Measurements from ENCODE around the gene MEGF9. TPM values are rescaled to one million over a fixed set of nuclear protein-coding genes. Genes with fewer than 3 reads are reported as not detected.

The MEGF9 gene
- total and polyA plus RNA-seq, 2 of the 13 experiments (the other 11 are each of a cell fraction or from before 2014, with no cell fraction given): 3.1 to 3.3 TPM

DNA sequence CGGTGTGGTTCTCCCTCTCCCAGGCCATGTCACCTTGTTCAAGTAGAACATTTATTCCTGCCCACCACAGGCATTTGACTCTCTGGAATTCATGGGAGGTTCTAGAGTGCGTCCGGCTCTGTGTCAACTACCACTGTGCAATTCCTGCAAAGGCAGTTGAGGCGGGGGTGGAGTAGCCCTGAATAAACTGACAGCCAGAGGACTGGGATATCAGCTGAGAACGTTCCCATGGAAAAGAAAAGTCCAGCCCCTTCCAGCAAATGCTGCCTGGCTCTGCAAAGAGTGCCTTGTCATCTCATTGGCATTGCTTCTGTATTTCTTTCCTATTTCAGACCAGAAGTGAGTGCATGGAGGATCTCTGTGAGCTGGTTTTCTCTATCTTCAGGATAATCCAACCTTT is 18.9 kb upstream of the MEGF9 start (continued):
- TF ChIP-seq TEAD2 (CRISPR knock-in tag; IDR thresholded peaks at IDR 0.05) (no peak), ZFYVE20 (CRISPR knock-in tag; IDR thresholded peaks at IDR 0.05; ENCODE audit: borderline replicate concordance, low read depth) (no peak), CREM (IDR thresholded peaks at IDR 0.05) (no peak), CREM (CRISPR knock-in tag; IDR thresholded peaks at IDR 0.05) (no peak), ZMYM3 (CRISPR knock-in tag; IDR thresholded peaks at IDR 0.05) (no peak), PHB2 (IDR thresholded peaks at IDR 0.05; ENCODE audit: partially characterized antibody) (no peak), ZNF331 (CRISPR knock-in tag; IDR thresholded peaks at IDR 0.05) (0 out of 2 replicates have a peak, but pooled peaks have one; percentile 17), ZNF703 (CRISPR knock-in tag; IDR thresholded peaks at IDR 0.05; ENCODE audit: borderline replicate concordance) (no peak), HNRNPLL (IDR thresholded peaks at IDR 0.05; ENCODE audit: low read depth, low read length, poor library complexity, severe bottlenecking) (no peak), IRF2 (CRISPR knock-in tag; IDR thresholded peaks at IDR 0.05) (no peak), ZNF317 (CRISPR knock-in tag; IDR thresholded peaks at IDR 0.05) (no peak), ZNF207 (IDR thresholded peaks at IDR 0.05; ENCODE audit: borderline replicate concordance) (no peak), SP140L (CRISPR knock-in tag; IDR thresholded peaks at IDR 0.05; ENCODE audit: borderline replicate concordance) (no peak), NR1H2 (CRISPR knock-in tag; IDR thresholded peaks at IDR 0.05; ENCODE audit: borderline replicate concordance, low read depth) (no peak), KDM5B (CRISPR knock-in tag; IDR thresholded peaks at IDR 0.05; ENCODE audit: borderline replicate concordance) (no peak), MEF2D (CRISPR knock-in tag; IDR thresholded peaks at IDR 0.05) (no peak), FOSL2 (CRISPR knock-in tag; IDR thresholded peaks at IDR 0.05) (0 out of 2 replicates have a peak, but pooled peaks have one; percentile 33), NFYC (CRISPR knock-in tag; IDR thresholded peaks at IDR 0.05) (no peak)
- TF ChIP-seq, protein P1, sequence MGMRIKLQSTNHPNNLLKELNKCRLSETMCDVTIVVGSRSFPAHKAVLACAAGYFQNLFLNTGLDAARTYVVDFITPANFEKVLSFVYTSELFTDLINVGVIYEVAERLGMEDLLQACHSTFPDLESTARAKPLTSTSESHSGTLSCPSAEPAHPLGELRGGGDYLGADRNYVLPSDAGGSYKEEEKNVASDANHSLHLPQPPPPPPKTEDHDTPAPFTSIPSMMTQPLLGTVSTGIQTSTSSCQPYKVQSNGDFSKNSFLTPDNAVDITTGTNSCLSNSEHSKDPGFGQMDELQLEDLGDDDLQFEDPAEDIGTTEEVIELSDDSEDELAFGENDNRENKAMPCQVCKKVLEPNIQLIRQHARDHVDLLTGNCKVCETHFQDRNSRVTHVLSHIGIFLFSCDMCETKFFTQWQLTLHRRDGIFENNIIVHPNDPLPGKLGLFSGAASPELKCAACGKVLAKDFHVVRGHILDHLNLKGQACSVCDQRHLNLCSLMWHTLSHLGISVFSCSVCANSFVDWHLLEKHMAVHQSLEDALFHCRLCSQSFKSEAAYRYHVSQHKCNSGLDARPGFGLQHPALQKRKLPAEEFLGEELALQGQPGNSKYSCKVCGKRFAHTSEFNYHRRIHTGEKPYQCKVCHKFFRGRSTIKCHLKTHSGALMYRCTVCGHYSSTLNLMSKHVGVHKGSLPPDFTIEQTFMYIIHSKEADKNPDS (CRISPR knock-in tag; IDR thresholded peaks at IDR 0.05): no peak
- TF ChIP-seq, protein P2, sequence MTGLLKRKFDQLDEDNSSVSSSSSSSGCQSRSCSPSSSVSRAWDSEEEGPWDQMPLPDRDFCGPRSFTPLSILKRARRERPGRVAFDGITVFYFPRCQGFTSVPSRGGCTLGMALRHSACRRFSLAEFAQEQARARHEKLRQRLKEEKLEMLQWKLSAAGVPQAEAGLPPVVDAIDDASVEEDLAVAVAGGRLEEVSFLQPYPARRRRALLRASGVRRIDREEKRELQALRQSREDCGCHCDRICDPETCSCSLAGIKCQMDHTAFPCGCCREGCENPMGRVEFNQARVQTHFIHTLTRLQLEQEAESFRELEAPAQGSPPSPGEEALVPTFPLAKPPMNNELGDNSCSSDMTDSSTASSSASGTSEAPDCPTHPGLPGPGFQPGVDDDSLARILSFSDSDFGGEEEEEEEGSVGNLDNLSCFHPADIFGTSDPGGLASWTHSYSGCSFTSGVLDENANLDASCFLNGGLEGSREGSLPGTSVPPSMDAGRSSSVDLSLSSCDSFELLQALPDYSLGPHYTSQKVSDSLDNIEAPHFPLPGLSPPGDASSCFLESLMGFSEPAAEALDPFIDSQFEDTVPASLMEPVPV (CRISPR knock-in tag; IDR thresholded peaks at IDR 0.05): no peak
- TF ChIP-seq, protein P3, sequence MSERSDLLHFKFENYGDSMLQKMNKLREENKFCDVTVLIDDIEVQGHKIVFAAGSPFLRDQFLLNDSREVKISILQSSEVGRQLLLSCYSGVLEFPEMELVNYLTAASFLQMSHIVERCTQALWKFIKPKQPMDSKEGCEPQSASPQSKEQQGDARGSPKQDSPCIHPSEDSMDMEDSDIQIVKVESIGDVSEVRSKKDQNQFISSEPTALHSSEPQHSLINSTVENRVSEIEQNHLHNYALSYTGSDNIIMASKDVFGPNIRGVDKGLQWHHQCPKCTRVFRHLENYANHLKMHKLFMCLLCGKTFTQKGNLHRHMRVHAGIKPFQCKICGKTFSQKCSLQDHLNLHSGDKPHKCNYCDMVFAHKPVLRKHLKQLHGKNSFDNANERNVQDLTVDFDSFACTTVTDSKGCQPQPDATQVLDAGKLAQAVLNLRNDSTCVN (CRISPR knock-in tag; IDR thresholded peaks at IDR 0.05; ENCODE audit: borderline replicate concordance): peak; percentile 95
- TF ChIP-seq, protein P4, sequence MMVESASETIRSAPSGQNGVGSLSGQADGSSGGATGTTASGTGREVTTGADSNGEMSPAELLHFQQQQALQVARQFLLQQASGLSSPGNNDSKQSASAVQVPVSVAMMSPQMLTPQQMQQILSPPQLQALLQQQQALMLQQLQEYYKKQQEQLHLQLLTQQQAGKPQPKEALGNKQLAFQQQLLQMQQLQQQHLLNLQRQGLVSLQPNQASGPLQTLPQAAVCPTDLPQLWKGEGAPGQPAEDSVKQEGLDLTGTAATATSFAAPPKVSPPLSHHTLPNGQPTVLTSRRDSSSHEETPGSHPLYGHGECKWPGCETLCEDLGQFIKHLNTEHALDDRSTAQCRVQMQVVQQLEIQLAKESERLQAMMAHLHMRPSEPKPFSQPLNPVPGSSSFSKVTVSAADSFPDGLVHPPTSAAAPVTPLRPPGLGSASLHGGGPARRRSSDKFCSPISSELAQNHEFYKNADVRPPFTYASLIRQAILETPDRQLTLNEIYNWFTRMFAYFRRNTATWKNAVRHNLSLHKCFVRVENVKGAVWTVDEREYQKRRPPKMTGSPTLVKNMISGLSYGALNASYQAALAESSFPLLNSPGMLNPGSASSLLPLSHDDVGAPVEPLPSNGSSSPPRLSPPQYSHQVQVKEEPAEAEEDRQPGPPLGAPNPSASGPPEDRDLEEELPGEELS (CRISPR knock-in tag; IDR thresholded peaks at IDR 0.05): no peak
- TF ChIP-seq, protein P5, sequence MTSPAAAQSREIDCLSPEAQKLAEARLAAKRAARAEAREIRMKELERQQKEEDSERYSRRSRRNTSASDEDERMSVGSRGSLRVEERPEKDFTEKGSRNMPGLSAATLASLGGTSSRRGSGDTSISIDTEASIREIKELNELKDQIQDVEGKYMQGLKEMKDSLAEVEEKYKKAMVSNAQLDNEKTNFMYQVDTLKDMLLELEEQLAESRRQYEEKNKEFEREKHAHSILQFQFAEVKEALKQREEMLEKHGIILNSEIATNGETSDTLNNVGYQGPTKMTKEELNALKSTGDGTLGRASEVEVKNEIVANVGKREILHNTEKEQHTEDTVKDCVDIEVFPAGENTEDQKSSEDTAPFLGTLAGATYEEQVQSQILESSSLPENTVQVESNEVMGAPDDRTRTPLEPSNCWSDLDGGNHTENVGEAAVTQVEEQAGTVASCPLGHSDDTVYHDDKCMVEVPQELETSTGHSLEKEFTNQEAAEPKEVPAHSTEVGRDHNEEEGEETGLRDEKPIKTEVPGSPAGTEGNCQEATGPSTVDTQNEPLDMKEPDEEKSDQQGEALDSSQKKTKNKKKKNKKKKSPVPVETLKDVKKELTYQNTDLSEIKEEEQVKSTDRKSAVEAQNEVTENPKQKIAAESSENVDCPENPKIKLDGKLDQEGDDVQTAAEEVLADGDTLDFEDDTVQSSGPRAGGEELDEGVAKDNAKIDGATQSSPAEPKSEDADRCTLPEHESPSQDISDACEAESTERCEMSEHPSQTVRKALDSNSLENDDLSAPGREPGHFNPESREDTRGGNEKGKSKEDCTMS (CRISPR knock-in tag; conservative IDR thresholded peaks at IDR 0.05): no peak
